Measurements from ENCODE around the gene PPIL6. TPM values are rescaled to one million over a fixed set of nuclear protein-coding genes. Genes with fewer than 3 reads are reported as not detected.

The PPIL6 gene
- total and polyA plus RNA-seq, 2 experiments from 2014 or later = 1.7 TPM

GRCh38 chr6:109452181-109452580 is 11.8 kb upstream of the PPIL6 start (continued):
- no peak for TF ChIP-seq ZNF462 (CRISPR knock-in tag; IDR thresholded peaks at IDR 0.05)
- no peak for TF ChIP-seq EZH2phosphoT487 (IDR thresholded peaks at IDR 0.05; ENCODE audit: unreplicated experiment)
- no peak for TF ChIP-seq POLR2AphosphoS5 (IDR thresholded peaks at IDR 0.05; ENCODE audit: low read depth)

GRCh38 chr6:109451376-109451775 is 10.9 kb upstream of the PPIL6 start:
- no peak overlapping the region for H3K27ac Mint-ChIP-seq
- Histone ChIP-seq H3K27me3 (ENCODE audit: insufficient read depth) (no peaks in the 10 kb centered on the region; the same call in 1 of the 2 replicates), H3K79me2 (replicated peaks; ENCODE audit: insufficient read depth) (no peaks in the 10 kb centered on the region), H3K9me2 (ENCODE audit: insufficient read depth) (no peaks in the 10 kb centered on the region), H3K4me3 (no peak overlapping the region), H2AFZ (no peak overlapping the region), H4K20me1 (replicated peaks; ENCODE audit: insufficient read depth) (peaks cover 4% of the 10 kb centered on the region), H3K4me2 (no peak overlapping the region), H3K36me3 (ENCODE audit: insufficient read depth) (no peaks in the 10 kb centered on the region), H3K4me1 (ENCODE audit: insufficient read depth) (peaks cover 10% of the 10 kb centered on the region), H3K27ac (ENCODE audit: low read depth) (no peak overlapping the region), H3F3A (replicated peaks; ENCODE audit: low read depth) (0 out of 2 replicates have a peak, but pooled peaks cover 2% of the 10 kb centered on the region)
- H3K4me3 Mint-ChIP-seq = no peak overlapping the region
- peaks cover 22% of the 10 kb centered on the region for H3K27me3 Mint-ChIP-seq (ENCODE audit: insufficient read depth, low read depth, poor library complexity)
- H3K4me1 Mint-ChIP-seq = peaks cover 17% of the 10 kb centered on the region
- peaks cover 4% of the 10 kb centered on the region for H3K36me3 Mint-ChIP-seq (ENCODE audit: low read depth)
- ATAC-seq = no peak
- no peaks in the 10 kb centered on the region for H3K9me3 Mint-ChIP-seq
- DNase-seq (ENCODE audit: low spot score) = no peak
- TF ChIP-seq ZNF462 (CRISPR knock-in tag; IDR thresholded peaks at IDR 0.05) = no peak
- TF ChIP-seq NANOG (IDR thresholded peaks at IDR 0.05; ENCODE audit: borderline replicate concordance) = no peak
- TF ChIP-seq EZH2phosphoT487 (IDR thresholded peaks at IDR 0.05; ENCODE audit: unreplicated experiment) = no peak
- no peak for TF ChIP-seq ZNF331 (CRISPR knock-in tag; IDR thresholded peaks at IDR 0.05; ENCODE audit: low read depth)
- no peak for TF ChIP-seq POLR2AphosphoS5 (IDR thresholded peaks at IDR 0.05; ENCODE audit: low read depth)
- TF ChIP-seq CREB1 (CRISPR knock-in tag; IDR thresholded peaks at IDR 0.05; ENCODE audit: low read depth) = no peak
- no peak for TF ChIP-seq JUNB (IDR thresholded peaks at IDR 0.05; ENCODE audit: unreplicated experiment)
- no peak for TF ChIP-seq ETS1 (IDR thresholded peaks at IDR 0.05)
